ENCODE results near the gene SHISA9.
A peak's percentile ranks its signal among the peaks of the same experiment; 100 is the strongest.
"Not testable (repeated sequence)": the region's sequence is repeated elsewhere in the genome, so short reads cannot be mapped to it uniquely, and the experiment has no call there.

Gene SHISA9

DNA sequence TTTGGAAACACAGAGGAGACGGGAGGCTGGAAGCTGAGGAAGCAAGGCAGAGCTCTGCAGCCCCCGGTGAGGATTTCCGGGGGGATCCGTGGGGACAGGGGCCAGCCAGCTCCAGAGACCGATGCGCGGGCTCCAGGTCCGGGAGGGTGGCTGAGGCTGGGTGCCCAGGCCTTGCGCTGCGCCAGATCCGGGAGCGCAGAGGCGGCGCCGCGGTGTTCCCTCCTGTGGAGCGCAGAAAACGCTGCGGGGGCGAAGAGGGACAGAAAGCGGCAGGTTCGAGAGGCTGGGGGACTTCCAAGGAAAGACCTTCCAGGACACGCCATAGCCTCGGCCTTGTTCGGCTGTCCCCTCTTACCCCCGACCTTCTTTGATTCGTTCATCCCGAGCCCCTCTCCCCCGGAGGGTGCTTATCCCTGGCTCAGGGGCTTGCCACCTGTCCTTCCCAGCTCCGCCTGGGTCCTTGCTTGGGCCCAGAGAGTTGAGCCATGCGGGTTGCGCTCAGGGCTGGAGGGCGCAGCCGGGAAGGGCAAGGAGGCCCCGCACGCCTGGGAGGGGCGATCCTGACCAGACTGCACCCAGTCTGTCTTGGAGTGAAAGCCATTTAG is 697 bp upstream of the SHISA9 start:
- no peak for DNase-seq

DNA sequence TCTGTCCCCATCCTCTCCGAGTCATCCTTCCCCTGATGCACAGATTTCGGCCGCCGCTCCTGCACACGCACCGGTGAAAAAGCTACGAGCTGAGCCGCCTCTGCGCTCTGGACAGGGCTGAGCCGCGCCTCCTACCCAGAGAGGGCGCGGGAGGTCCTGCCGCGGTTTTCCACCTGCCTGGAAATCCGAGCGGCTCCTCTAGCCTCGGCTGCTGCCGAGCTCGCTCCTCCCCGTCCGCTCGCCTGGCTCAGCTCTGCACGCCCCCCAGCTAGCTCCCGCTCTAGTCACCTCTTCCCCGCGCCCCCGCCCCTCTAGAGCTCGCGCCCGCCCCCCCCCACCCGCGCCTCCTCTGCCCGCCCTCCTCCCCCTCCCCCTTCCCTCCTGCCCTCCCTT is 198 bp upstream of the SHISA9 start:
- peak; percentile 64 for DNase-seq

DNA sequence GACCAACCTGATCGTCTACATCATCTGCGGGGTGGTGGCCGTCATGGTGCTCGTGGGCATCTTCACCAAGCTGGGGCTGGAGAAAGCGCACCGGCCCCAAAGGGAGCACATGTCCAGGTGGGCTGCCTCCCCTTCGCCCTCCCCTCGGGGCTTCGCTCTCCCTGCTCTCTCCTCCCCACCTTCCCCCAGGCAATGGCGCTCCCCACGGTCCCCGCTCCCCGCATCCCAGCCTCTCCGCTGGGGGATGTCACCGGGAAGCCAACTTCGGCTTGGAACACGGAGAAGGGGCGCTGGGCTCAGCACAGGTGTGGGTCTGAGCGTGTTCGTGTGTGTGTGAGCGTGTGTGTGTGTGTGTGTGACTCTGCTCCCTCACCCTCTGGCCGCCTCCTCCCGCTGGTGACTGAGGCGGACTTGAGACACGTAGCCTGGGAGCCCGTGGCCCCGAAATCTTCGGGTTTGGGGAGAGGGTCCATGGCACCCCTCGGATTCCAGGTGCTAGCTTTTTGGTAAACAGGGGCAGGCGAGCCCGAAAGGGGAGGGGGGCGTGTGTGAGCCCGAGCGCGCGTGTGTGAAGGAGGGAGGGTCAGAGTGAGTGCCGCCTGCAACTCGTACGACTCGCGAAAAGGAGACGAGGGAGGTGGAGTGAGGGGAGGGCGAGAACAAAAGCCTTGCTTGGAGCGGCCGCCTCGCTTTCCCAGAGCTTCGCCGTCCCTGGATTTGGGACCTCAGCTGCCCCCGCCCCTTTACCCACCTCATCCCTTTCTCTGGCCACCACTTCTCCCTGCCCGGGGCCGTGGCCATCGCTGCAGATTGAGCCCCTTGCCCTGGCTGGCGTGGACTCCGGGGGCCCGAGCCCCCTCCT is 1.3 kb downstream of the SHISA9 start:
- DNase-seq: no peak

DNA sequence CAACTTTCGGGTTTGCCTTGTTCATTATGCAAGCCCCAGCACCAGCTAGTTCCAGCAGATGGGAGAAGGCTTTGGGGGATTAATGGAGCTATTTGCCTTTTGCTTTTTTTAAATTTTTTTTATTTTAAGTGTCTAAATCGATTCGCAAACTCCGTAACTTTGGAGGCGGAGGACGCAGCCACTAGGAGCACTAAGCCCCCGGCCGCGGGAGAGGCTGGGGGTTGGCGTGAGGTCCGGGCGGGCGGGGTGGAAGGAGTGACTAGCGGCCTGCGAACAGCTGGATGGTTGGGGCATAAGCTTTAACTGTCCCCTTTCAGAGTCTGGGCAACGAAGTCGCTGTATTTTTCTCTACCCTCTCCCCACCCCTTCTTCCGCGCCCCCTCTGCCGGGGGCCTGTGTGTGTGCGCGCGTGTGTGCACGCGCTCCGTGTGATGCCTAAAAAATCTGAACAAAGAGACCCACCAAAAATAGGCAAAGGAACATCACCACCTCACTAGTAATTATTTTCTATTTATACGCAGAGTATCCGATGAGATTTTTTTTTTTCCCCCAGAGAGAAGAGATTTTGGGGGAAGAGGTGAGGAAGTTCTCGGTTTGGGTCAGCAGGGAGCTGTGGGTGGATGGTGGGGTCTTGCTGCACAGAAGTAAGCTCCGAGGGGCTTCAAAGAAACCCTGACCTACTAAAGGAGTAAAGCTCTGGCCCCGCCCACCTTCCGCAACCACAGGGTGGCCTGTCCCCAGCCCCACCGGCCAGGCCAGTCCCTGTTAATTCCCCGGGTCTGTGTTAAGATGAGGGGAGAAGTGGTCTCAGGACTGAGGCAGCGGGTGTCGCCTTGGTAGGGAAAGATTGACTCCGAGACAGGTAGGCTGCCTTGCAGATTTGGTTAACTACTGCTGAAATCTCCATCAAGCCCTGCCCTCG is 2.3 kb downstream of the SHISA9 start:
- DNase-seq: no peak

DNA sequence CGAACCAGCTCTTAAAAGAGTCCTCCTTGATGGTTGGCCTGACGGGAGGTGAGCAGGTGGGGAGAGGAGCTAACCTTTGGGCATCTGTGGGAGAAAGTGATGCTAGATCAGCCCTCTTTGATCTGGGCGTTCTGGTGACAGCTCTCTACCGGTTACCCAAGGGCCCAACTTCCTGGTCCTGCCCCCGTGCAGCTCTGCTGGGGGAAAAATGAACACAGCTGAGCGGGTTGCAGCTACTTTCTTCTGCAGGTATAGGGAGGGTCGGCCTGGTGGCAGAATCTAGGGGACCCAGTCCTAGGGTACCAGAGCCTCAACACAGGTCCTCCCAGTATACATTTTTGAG is 2.9 kb downstream of the SHISA9 start:
- DNase-seq: no peak

DNA sequence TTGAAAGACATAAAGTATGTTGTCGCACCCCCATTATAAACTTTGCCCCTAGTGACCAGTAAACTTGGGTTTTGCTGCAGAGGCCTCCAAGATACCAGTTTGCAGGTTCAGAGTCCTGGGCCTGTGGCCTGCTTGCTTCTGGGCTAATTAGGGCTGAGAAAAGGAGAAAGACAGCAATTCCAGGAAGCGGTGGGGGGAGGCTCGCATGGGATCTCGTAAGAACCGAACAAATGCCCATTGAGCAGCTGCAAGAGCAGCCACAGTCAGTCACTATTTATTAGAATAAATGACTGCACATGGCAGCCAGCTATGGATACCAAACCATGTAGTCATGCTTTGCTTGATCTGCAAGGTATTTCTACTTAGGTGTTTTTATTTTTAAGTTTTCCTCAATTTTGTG is 4.9 kb downstream of the SHISA9 start:
- no peak for DNase-seq

DNA sequence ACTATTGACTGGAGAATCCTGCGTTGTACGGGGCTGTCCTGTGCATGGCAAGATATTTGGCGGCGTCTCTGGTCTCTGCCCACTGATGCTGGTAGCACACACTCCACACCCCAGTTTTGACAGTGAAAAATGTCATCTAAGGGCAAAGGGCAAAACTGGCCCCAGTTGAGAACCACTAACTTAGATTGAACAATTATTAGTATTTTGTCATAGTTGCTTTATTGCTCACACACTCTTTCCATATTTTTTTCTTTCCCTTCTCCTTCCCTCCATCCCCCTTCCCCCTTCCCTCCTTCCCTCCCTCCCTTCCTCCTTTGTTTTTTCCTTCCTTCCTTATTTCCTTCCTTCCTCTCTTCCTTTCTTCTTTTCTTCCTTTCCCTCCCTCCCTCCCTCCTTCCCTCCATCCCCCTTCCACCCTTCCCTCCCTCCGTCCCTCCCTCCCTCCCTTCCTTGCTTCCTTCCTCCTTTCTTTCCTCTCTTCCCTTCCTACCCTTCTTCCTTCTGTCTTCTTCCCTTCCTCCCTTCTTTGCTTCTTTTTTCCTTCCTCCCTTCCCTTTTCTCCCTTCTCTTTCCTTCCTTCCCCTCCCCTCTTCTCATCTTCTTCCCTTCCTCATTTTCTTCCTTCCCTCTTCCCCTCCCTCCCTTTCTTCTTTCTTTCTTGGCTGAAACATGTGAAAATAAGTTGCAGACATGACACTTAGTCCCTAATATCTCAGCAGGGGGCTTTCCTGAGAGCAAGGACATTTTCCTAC is 5.5 kb downstream of the SHISA9 start:
- DNase-seq: no peak

DNA sequence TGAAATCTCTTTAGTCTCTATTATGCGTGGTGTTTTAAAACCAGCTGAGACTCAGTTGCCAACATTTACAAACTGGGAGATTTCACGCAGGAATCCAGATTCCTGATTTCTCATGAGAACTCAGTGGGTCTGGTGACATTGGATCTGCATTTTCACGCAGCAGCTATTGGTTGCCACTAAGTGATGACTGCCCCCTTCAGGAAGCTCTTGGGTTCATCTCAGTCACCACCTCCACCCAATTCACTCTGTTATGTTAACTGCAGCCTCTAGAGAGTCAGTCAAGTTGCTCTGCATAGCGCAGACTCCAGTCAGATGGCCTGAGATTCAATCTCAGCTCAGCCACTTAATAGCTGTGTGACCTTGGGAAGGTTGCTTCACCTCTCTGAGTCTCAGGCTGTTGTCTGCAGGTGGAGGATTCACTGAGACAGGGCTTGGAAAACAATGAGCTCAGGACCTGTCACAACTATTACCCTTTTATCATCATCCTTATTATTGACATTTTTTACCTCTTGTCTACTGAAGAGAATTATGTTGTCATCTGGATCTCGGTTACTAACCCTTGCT is 6.4 kb downstream of the SHISA9 start:
- peak; percentile 22 for DNase-seq

DNA sequence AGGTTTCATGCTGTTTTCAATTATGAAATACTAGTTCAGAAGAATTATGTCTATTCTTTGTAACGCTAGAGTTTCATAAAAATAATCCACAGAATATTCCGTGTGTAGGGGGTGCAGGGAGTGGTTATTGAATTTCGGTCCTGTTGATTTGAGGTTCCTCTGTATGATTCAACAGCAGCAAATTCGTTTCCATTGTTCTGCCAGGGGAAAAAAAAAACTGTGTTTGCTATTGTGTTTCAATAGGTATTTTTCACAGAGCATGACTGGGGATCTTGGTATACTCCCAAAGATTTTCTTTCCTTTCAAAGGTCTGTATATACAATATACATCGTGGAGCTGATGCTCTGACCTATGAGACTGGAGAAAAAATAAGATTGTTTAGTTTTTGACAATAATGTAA is 15.8 kb downstream of the SHISA9 start:
- DNase-seq: no peak

DNA sequence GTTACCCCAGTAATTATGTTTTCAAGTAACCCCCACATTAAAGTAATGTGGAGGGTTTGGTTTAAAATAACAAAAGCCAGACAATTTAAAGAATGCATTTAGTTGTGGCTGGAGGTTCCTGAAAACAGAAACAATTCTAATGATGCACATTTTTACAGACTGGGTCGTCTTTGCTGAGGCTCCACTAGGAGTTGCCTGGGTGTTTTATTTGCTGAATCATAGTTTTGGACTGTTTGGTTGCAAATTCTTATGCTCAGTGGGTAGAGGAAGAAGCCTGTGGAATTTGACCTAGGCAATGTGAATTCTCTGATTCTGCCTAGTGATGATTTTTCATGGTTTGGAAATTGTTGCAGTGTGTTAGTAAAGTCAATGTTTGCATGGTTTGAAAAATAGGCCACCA is 16.3 kb downstream of the SHISA9 start:
- DNase-seq: no peak

DNA sequence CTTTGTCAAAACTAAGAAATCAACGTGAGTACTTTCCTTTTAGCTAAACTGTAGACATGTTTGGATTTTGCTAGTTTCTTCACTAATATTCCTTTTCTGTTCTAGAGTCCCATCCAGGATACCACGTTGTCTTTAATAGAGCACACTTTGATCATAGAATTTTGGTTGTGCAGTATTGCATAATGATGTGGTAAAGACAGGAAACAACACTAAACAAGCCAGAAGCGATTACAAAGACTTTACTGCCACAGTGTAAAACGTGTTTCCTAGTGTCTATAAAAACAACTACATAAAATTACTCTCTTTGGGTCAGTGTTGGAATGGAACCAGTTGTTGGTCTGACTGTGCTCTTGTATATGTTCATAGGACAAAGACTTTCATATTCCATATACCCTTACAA is 19.3 kb downstream of the SHISA9 start:
- DNase-seq: no peak

DNA sequence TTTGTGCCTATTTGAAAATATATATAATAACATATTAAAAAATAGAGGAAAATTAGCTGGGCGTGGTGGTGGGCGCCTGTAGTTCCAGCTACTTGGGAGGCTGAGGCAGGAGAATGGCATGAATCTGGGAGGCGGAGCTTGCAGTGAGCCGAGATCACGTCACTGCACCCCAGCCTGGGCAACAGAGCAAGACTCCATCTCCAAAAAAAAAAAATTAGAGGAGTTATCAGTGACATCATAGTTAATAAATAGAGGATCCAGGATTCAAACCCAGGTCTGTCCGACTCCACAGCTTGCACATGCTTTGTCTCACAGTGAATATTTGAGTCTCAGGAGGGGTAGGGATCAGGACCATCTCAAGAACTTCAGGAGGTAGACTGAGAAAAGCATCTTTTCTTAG is 22.2 kb downstream of the SHISA9 start:
- DNase-seq: not testable (repeated sequence)

DNA sequence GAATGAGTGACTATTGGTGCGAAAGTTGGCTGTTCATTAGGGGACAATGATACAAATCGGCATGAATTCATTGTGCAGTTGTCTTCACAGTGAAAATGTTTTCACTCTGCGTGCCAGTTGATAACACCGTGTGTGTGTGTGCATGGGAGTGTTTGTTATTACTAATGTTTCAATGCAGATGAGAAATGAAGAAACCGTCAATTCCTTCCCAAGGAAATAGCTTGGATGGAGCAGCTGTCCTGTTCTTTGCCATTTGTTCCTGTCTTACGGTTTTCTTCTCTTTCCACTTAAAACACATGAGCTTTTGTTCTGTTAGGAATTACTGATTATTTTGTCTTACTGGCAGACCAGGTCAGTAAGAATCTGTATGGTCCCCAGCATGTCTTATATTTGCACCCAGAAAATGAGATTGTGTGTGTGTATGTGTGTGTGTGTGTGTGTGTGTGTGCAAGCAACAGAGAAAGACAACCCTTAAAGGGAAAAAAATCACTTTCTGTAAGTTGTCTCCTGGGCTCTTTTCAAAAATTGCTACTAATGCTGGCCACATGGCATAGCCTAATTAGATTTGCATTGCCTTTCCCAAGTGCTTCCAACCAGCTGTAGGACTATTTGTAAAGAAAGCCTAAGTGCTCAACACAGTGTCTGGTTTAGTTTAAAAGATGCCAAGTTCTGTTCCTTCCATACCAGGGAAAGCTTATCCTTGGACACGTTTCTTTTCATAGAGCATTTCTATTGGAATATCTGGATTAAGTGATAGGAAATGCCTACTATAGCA is 23.8 kb downstream of the SHISA9 start:
- DNase-seq: no peak

DNA sequence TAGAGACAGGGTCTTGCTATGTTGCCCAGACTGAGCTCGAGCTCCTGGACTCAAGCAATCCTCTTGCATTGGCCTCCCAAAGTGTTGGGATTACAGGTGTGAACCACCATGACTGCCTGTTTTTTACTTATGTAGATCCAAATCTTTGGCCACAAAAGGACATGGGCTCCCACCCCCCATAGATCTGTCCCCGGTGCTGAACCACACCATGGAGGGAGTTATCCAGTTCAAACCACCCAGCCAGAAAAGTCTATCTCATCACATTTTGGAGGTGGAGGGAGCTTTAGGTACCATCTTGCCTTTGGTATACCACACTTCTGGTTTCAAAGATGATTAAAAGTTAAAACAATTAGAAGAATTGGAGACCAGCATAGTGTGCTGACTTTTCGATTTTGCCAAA is 26.2 kb downstream of the SHISA9 start:
- no peak for DNase-seq

DNA sequence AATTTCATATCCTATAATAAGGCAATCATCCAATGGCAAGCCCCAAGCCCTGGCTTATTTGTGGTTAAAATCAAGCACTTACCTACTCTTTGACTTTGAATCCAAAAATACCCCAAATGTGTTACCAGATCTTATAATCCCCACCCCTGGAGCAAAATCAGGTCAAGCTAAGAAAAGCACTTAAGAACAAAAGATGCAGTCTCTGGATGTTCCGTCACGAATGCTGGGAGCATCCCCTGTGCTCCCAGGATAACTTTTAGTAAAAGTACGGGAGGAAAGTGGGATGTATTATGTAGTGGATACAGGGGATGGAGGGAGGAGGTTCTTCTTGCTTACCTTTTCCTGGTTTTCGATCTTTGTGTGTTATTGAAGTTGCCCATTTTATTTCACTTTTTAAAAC is 29.5 kb downstream of the SHISA9 start:
- no peak for DNase-seq

DNA sequence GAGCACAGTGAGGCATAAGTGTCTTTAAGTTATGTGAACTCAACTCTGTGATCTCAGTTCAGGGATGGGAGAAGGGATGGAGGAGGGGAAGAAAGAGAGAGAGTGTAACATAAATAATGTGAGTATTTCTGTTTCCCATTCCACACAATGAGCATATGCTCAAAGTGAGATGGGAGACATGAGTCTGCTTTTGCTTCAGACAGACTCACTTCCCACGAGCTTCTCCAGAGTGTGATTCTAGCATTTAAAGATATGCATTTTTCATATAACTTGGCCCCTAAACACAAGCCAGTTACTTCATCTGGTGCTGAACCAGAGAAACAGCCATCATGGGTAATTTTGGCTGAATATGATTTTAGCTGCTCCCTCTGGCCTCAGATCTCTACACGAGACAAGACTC is 35.0 kb downstream of the SHISA9 start:
- no peak for DNase-seq

DNA sequence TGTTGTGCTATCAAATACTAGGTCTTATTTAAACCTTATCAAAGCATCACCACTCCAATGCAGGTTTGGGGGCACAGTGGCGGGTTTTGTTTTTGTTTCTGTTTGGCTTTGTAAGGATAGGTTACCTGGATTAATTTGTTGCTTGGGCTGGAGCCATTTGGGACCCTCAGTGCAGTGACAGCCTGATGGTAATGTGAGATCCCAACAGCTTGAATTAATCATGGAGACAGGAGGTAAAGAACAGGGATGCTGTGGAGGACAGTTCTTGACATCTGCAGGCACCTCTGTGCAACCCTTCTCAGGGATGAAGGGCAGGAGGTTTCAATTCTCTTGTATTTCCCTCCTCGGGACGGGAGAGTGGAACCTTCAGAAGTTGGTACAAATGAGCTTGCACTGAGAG is 40.5 kb downstream of the SHISA9 start:
- no peak for DNase-seq

DNA sequence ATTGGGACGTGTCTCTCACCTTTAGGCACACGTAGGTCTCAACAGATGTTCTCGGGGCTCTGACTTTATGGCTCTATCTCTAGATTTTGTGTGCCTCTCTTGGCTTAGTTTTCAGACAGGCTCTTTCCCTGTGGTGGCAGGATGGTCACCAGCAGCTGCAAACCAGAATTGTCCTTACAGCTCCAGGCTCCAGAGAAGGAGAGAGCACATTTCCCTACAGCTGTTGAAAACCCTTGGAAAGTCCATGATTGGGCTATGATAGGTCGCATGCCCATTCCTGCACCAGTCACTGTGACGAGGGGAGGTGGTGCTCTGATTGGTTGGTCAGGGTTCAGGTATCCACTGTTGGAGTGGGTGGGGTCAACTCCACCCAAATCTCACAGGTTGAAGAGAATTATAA is 41.5 kb downstream of the SHISA9 start:
- no peak for DNase-seq

DNA sequence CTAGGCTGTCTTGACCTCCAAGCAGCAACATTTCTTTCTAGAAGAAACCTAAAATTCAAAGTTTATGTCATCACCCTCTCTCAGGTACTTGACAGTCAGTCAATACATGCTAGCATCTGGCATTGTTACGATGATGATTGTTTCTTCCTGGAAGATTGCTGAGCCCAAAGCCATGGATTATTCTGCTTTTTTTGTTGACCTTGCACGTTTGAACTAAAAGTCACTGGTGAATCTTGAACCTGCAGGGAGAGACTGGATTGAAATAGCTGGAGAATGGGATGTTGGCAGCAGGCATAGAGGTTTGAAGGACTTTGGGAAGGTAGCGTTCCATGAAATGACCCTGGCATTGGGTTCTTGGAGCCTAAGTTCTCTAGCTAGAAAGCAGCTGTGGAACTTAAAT is 42.9 kb downstream of the SHISA9 start:
- DNase-seq: no peak

DNA sequence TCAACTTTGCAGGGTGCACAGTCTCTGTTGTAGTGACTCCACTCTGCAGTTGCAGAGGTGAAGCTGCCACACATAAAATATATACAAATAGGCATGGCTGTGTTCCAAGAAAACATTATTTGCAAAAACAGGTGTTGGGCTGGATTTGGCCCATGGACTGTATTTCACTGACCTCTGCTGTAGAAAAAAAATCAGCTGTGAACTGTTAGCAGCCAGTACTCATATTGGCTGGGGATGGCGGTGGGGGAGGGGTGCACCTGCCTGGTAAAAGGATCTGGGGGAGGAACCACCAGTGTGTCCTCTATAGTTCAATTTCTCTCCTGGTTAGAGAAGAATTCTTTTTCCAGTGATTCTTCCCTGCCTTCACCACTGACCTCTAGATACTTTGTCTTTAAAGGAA is 50.0 kb downstream of the SHISA9 start:
- DNase-seq: no peak

DNA sequence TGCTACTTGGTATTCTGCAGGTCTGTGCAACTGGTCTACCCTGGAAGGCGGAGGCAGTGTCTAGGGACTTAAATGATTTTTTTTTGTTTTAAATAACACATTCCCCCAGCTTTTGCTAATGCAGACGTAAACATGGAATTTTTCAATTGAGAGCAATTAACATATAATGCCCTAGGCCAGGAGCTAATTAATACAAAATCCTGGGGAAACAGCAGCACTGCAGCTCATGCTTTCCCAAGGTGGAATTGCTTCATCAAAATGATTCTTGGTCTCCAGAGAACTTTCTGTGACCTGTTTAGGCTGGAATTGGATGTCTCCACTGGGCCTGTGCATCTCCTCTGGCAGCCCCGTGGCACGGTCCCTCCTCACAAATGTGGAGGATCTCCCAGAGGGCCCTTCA is 50.6 kb downstream of the SHISA9 start:
- DNase-seq: no peak

DNA sequence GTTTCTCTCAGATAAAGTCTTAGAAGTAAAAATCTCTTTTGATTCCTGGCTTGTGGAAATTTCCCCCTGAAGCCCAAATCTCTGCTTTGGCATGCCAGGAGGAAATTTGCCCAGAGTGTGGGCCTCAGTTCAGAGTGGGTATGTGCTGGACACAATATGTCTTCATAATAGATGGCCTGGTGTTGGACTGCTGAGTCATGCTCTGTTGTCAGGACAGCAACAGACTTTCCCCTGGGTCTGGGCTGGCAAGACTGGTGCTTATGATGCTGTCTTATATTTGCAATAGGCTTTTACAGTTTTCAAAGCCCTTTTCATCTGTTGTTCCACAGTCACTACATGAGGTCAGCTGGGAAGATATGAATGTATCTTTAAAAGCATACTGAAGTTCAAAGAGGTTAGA is 57.0 kb downstream of the SHISA9 start:
- DNase-seq: no peak

Measured in NCI-H1436 (cell line).